HFFc6 (cell line): ENCODE measurements around the gene SLC8A2. TPM values are rescaled to one million over a fixed set of nuclear protein-coding genes. Genes with fewer than 3 reads are reported as not detected.

Source experiments
- DNase-seq: peaks from one replicate; pipeline ENCODE4 v3.0.0-alpha.2; 2018
- H3K27ac Mint-ChIP-seq: 2 replicates; pipeline ENCODE4 v1.8.0; 2020; ENCODE audit warnings: mild to moderate bottlenecking, mixed read lengths
- H3K27me3 Mint-ChIP-seq: 2 replicates; pipeline ENCODE4 v1.8.0; 2021; ENCODE audit warnings: mild to moderate bottlenecking, moderate library complexity, mixed read lengths; ENCODE audit not compliant: insufficient read depth
- H3K36me3 Mint-ChIP-seq: 2 replicates; pipeline ENCODE4 v1.8.0; 2021; ENCODE audit warnings: low read depth, mixed read lengths
- H3K4me1 Mint-ChIP-seq: 2 replicates; pipeline ENCODE4 v1.8.0; 2020; ENCODE audit warnings: low read depth, mixed read lengths
- H3K4me3 Mint-ChIP-seq: 2 replicates; pipeline ENCODE4 v1.8.0; 2020; ENCODE audit warnings: mild to moderate bottlenecking, moderate library complexity, mixed read lengths
- H3K9me3 Mint-ChIP-seq: 2 replicates; pipeline ENCODE4 v1.8.0; 2020; ENCODE audit warnings: mild to moderate bottlenecking, mixed read lengths
- total RNA-seq, 6 experiments: library from RNA; stranded (reverse); fragmentation: NEBNext Ultra II Directional; extraction: Animal tissue kit (Norgen Biotek cat#: 25700); gene quantifications; 2 replicates in 1 of 6; 3 replicates in 5 of 6; pipeline ENCODE4 v1.2.3, GENCODE V29; 2021
- TF ChIP-seq, protein P1 (sequence below): fragments of 200-600 bp; sonication (generic); IDR thresholded peaks from 2 replicates; pipeline ENCODE4 v1.5.0; 2021; ENCODE audit warnings: antibody characterized with exemption, mild to moderate bottlenecking

SLC8A2 gene
- total RNA-seq, 6 experiments from 2014 or later = not detected

DNA sequence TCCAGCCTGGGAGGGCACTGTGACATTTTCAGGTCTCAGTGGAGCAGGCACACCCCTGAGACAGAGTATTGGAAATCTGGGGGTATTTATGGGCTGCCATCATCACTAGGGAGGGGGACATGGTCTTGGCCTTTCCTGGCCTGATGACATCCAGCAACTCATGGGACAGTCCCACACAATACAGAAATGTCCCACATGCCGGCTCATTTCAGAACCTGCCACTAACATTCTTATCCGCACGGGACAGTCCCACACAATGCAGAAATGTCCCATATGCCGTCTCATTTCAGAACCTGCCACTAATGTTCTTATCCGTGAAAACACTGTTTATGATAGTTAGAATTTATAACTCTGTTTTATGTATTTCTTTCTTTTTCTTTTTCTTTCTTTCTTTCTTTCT is 9.8 kb downstream of the SLC8A2 start:
- no peaks in the 10 kb centered on the region for H3K4me1 Mint-ChIP-seq
- peaks cover 16% of the 10 kb centered on the region for H3K27me3 Mint-ChIP-seq
- DNase-seq = no peak
- H3K36me3 Mint-ChIP-seq = no peaks in the 10 kb centered on the region
- TF ChIP-seq, protein P1, sequence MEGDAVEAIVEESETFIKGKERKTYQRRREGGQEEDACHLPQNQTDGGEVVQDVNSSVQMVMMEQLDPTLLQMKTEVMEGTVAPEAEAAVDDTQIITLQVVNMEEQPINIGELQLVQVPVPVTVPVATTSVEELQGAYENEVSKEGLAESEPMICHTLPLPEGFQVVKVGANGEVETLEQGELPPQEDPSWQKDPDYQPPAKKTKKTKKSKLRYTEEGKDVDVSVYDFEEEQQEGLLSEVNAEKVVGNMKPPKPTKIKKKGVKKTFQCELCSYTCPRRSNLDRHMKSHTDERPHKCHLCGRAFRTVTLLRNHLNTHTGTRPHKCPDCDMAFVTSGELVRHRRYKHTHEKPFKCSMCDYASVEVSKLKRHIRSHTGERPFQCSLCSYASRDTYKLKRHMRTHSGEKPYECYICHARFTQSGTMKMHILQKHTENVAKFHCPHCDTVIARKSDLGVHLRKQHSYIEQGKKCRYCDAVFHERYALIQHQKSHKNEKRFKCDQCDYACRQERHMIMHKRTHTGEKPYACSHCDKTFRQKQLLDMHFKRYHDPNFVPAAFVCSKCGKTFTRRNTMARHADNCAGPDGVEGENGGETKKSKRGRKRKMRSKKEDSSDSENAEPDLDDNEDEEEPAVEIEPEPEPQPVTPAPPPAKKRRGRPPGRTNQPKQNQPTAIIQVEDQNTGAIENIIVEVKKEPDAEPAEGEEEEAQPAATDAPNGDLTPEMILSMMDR = no peak
- no peak overlapping the region for H3K27ac Mint-ChIP-seq
- no peaks in the 10 kb centered on the region for H3K9me3 Mint-ChIP-seq
- H3K4me3 Mint-ChIP-seq = no peak overlapping the region

DNA sequence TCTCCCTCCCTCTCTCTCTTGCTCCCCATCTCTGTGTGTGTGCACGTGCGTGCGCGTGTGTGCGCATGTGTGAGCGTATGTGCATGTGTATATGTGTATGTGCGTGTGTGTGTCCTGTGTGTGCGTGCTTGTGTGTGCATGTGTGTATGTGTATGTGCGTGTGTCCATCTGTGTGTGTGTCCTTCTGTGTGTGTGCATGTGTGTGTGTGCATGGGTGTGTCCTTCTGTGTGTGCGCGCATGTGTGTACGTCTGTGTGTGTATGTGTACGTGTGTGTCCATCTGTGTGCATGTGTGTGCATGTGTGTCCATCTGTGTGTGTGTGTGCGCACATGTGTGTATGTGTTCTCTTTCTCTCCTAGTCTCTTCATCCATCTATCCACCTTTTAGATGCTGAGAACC is 12.2 kb downstream of the SLC8A2 start:
- no peak overlapping the region for H3K4me3 Mint-ChIP-seq
- TF ChIP-seq, protein P1 = no peak
- H3K4me1 Mint-ChIP-seq = no peaks in the 10 kb centered on the region
- H3K27ac Mint-ChIP-seq = no peak overlapping the region
- no peak for DNase-seq
- H3K36me3 Mint-ChIP-seq = peaks cover 3% of the 10 kb centered on the region; the same call in 1 of the 2 replicates
- peaks cover 18% of the 10 kb centered on the region for H3K9me3 Mint-ChIP-seq
- H3K27me3 Mint-ChIP-seq = peaks cover 18% of the 10 kb centered on the region

DNA sequence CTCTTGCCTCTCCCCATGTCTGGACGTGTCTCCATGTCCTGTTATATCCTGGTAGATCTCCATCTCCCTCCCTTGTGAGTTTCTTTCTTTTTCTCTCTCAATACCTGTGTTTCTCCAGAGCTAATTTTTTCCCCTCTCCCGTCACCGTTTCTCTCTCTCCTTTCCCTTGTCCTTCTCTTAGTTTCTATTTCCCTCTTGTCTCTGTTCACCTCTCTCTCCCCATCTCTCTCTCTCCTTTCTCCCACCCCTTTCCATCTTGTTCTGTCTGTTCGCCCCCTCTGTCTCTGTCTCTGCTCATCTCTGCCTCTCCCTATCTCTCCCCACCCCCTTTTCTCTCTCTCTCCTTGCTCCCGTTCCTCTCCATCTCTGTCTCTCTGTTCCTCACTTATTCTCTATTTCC is 13.0 kb downstream of the SLC8A2 start:
- Mint-ChIP-seq H3K27ac (no peak overlapping the region), H3K27me3 (peaks cover 20% of the 10 kb centered on the region), H3K9me3 (peaks cover 18% of the 10 kb centered on the region), H3K36me3 (peaks cover 3% of the 10 kb centered on the region; the same call in 1 of the 2 replicates), H3K4me3 (no peak overlapping the region), H3K4me1 (no peaks in the 10 kb centered on the region)
- TF ChIP-seq, protein P1 = no peak
- no peak for DNase-seq

DNA sequence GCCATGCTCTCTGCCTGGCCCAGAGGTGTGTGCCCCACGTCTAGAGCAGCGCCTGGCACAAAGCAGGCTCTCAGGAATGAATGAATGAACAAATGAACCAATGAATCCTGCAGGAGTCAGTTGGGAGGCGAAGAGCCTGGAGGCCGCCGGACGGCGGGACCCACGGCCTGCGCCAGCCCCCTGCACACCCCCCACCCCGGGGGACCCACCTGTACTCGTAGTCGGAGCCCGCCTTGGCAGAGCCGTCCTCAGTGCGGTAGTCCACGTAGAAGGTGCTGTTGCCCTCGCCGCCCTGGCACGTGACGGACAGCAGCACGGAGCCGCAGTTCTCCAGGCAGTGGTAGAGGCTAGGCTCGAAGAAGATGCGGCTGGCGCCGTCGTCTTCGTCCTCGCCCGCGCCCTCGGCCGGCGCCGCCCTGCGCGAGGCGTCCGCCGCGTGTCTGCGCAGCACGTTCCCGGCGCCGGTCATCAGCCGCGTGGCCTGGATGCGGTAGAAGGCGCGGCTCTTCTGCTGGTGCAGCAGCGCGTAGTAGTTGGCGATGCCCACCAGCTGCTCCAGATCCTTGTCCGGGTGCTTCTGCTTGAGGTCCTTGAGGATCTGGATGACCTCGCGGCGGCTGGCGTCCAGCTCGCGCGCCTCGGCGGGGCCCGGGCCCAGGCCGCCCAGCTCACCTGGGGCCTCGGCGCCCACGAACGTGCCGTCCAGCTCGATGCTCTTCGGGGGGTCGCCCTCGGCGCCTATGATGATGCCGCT is 14.8 kb downstream of the SLC8A2 start:
- H3K4me1 Mint-ChIP-seq = no peaks in the 10 kb centered on the region
- H3K27me3 Mint-ChIP-seq = peaks cover 15% of the 10 kb centered on the region
- H3K9me3 Mint-ChIP-seq = peaks cover 18% of the 10 kb centered on the region
- TF ChIP-seq, protein P1 = no peak
- peaks cover 3% of the 10 kb centered on the region; the same call in 1 of the 2 replicates for H3K36me3 Mint-ChIP-seq
- H3K27ac Mint-ChIP-seq = no peak overlapping the region
- no peak overlapping the region for H3K4me3 Mint-ChIP-seq
- DNase-seq = no peak

DNA sequence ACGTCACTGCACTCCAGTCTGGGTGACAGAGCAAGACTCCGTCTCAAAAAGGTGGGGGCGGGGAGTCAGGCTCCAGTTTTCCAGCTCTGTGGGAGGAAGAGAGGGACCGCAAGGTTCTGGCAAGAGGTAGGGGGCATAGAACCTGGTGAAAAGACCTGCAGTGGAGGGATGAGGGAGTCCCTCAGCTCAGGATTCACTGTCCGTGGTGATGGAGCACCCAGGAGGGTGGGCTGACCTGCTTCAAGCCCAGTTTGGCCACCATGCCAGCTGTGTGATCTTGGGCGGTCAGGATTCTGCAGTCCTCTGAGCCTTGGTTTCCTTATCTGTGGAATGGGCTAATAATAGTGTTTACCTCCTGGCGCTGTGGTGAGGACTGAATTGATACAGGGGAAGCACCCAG is 21.2 kb downstream of the SLC8A2 start:
- peaks cover 8% of the 10 kb centered on the region for H3K9me3 Mint-ChIP-seq
- peaks cover 40% of the 10 kb centered on the region for H3K27me3 Mint-ChIP-seq
- H3K4me1 Mint-ChIP-seq = peaks cover 6% of the 10 kb centered on the region
- no peak overlapping the region for H3K4me3 Mint-ChIP-seq
- TF ChIP-seq, protein P1 = no peak
- H3K36me3 Mint-ChIP-seq = peaks cover 2% of the 10 kb centered on the region; the same call in 1 of the 2 replicates
- no peak for DNase-seq
- no peak overlapping the region for H3K27ac Mint-ChIP-seq
